Coronary artery (tissue), 2 donors: ENCODE results near the gene SEMG2.

ENCODE experiments used
- DNase-seq: peaks from one replicate; pipeline ENCODE4 v3.0.0-alpha.2; 2017; ENCODE audit warnings: low spot score
- H3K27ac ChIP-seq, 2 donors: fragments of 200-600 bp; sonication (generic); one replicate each; pipeline ENCODE4 v1.5.1; 2016 to 2019
- H3K4me3 ChIP-seq: fragments of 200-600 bp; sonication (generic); 2 replicates; pipeline ENCODE4 v1.5.1; 2016; ENCODE audit warnings: mild to moderate bottlenecking, moderate library complexity
- CTCF ChIP-seq: fragments of 200-600 bp; sonication (generic); IDR thresholded peaks from one replicate; pipeline ENCODE4 v1.5.1; 2019; ENCODE audit warnings: antibody characterized with exemption

Gene SEMG2

GRCh38 chr20:45229264-45230056, 8.3 kb downstream of the SEMG2 start:
- H3K27ac ChIP-seq: no peak overlapping the region
- TF ChIP-seq CTCF: no peak
- DNase-seq: no peak
- no peak overlapping the region for H3K4me3 ChIP-seq

- H3K4me3 ChIP-seq: no peak overlapping the region
- DNase-seq: no peak
- no peak for TF ChIP-seq CTCF
- no peak overlapping the region for H3K27ac ChIP-seq
Measured at GRCh38 chr20:45230631-45231030, 9.5 kb downstream of the SEMG2 start.

- no peak overlapping the region for H3K4me3 ChIP-seq
- no peak for DNase-seq
- no peak overlapping the region for H3K27ac ChIP-seq
- TF ChIP-seq CTCF: no peak
Measured at GRCh38 chr20:45235995-45236394, 14.8 kb downstream of the SEMG2 start.

GRCh38 chr20:45238139-45238538, 17.0 kb downstream of the SEMG2 start:
- Histone ChIP-seq H3K27ac (no peak overlapping the region), H3K4me3 (no peak overlapping the region)
- no peak for DNase-seq
- no peak for TF ChIP-seq CTCF

- TF ChIP-seq CTCF: no peak
- no peak for DNase-seq
- Histone ChIP-seq H3K4me3 (no peak overlapping the region), H3K27ac (no peak overlapping the region)
Measured at GRCh38 chr20:45246109-45246508, 24.9 kb downstream of the SEMG2 start.

- Histone ChIP-seq H3K4me3 (no peak overlapping the region), H3K27ac (no peak overlapping the region)
- DNase-seq: no peak
- no peak for TF ChIP-seq CTCF
Measured at GRCh38 chr20:45247865-45248264, 26.7 kb downstream of the SEMG2 start.

GRCh38 chr20:45248609-45249008, 27.4 kb downstream of the SEMG2 start:
- no peak for TF ChIP-seq CTCF
- no peak for DNase-seq
- H3K4me3 ChIP-seq: no peak overlapping the region
- no peak overlapping the region for H3K27ac ChIP-seq
